HG03575 (cell line): Measurements from ENCODE around the gene RB1.
"Not testable (repeated sequence)": the region's sequence is repeated elsewhere in the genome, so short reads cannot be mapped to it uniquely, and the experiment has no call there.

Experiments
- ATAC-seq: cut with Tn5 transposase; IDR thresholded peaks from one replicate; pipeline ENCODE4 v1.9.1; 2021; ENCODE audit not compliant: unreplicated experiment, insufficient number of reproducible peaks, low FRiP score; ENCODE audit errors: extremely low read depth

Gene RB1

DNA sequence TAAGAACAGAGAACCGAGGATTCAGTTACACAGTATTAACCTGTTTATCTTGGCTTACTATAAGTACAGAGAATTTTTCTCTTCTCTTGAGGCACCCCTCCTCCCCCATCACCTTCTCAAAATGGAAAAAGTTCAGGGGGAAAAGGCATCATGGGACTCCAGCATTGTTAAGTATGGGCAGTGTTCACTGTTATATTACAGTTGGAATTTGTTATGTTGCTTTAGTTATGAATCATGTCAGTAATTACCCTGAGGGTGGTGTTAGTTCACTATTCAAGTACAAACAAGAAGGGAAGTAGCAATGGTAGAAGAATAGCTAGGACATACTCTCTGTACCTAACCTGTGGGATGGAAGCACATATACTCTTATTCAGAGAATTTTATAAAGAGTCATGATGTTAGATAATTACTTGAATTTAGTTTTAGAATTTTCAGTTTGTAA, 97.3 kb downstream of the RB1 start:
- ATAC-seq = no peak

GRCh38 chr13:48401480-48401879, 97.9 kb downstream of the RB1 start:
- no peak for ATAC-seq

DNA sequence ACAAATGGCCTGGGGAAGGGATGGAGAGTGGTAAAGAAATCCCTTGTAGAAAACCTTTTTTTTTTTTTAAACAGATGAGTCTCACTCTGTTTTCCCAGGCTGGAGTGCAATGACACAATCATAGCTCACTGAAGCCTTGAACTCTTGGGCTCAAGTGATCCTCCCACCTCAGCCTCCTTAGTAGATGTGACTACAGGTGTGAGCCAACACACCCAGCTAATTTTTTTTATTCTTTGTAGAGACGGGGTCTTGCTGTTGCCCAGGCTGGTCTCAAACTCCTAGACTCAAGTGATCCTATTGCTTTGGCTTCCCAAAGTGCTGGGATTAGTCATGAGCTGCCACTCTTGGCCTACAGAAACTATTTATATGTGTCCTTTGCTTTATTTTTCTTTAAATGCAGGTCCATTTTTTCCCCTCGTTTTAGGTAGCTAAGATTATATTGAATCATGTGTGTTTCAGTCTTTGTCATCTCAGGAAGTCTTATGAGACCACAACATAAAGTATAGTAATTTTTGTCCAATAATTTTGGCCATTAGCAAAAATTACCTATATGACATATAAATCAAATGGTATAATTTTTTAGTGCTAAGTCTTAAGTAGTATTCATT, 98.9 kb downstream of the RB1 start:
- ATAC-seq = no peak

- no peak for ATAC-seq
These were observed 99.6 kb downstream of the RB1 start for GRCh38 chr13:48403151-48403631.

DNA sequence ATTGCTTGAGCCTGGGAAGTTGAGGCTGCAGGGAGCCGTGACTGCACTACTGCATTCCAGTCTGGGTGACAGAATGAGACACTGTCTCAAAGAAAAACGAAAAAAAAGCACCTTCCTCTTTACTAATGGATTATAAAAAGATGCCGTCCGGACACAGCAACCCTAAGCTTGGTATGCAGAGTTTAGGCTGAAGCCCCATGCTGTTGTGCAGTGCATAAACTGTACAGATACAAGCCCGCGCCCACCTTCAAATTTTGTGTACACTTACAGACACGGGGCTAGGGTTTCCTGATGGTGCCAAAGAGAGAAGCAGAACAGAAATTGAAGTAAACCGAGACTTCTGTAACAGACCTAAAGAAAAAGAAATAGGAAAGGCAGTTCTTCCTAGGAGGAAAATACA, 100.4 kb downstream of the RB1 start:
- ATAC-seq = no peak

DNA sequence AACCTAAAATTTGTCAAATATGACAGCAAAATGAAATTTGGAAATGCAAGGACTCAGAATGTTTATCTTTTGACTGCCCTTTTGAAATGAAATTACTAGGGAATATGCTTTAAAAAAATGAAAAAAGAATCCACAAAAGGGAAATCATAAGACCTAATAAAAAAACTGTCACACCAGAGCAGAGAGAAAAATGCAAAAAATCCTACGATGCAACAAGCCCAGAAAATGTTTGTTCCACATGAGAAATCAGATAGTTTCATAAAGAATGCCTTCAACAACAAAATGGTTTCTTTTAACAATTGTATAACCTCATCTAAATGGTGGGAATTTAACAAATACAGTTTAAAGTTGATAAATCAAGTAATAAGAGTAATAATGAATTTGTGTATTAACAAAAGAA, 101.4 kb downstream of the RB1 start:
- ATAC-seq = no peak

GRCh38 chr13:48405875-48406274, 102.3 kb downstream of the RB1 start:
- ATAC-seq = no peak

DNA sequence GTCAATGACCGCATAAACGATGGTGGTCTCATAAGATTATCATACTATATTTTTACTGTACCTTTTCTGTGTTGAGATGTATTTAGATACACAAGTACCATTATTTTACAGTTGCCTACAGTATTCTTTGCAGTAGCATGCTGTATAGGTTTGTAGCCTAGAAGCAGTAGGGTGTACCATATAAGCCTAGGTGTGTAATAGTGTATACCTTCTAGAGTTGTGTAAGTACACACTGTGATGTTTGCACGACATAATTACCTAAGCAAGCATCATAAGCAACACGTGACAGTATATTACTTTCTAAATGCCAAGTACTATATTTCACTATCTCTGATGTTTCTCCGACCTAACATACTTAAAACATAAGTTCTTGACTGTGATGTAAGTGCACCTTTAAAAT, 106.6 kb downstream of the RB1 start:
- no peak for ATAC-seq

DNA sequence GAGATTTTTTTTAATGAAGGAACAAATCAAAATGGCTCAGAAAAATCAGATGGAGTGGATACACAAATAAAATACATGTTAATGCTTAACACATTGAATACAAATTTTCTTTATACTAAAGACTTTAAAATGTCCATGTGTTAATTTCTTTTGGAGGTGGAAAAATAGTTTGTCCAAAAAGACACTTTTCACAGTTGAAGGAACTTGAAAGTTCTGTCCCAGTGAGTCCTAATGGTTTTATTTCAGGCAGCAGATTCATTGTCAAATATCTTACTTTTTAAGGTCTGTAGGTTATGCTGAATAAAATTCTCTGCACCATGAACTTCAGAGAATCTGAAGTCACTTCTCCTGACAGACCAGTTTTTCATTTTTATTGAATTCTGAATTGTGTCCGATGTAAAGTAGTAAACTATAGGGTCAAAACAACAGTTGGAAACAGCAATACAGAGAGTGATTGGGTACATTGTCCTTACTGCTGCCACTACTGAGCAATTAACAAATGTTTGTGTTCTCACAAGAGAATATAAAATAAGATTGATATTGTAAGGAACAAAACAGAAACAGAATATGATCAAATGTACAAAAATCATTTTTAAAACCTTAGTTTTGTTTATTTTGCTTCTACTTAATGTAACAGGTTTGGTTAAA, 107.7 kb downstream of the RB1 start:
- ATAC-seq = no peak

- no peak for ATAC-seq
These were observed 108.4 kb downstream of the RB1 start for GRCh38 chr13:48411841-48412531.

DNA sequence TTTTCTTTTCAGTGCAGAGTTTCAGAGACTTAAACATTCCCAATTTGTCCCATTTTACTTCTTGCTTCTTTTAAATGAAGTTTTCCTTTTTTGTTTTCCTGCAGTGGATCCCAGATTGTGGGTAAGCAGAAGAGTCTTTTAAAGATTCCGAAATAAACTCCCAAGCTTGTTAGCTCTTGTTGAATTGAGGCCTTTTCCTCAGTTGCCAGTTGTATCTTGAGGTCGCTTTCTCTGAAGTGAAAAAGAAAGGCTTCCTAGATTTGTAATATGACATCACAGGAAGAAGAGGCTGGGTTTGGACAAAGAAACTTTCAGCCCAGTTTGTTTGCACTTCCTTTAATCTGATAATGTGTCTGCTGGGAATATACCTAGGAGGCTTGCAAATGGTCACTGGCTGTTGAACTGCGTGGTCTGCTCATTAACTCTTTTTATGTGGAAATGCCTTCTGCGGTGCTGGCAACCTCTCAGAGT, 109.4 kb downstream of the RB1 start, which contains the start of gene LPAR6:
Gene LPAR6 (minus strand): TSS at position 233 of the 471 bp plus-strand sequence. CDS start 690 bp downstream, outside the sequence.
- no peak for ATAC-seq

- ATAC-seq = no peak
These were observed 111.0 kb downstream of the RB1 start for GRCh38 chr13:48414501-48414900.

- ATAC-seq = no peak
These were observed 112.0 kb downstream of the RB1 start for GRCh38 chr13:48415516-48415915.

DNA sequence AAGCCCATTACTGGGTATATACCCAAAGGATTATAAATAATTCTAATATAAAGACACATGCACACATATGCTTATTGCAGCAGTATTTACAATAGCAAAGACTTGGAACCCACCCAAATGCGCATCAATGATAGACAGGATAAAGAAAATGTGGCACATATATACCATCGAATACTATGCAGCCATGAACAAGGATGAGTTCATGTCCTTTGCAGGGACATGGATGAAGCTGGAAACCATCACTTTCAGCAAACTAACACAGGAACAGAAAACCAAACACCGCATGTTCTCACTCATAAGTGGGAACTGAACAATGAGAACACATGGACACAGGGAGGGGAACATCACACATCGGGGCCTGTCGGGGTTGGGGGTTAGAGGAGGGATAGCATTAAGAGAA, 118.5 kb downstream of the RB1 start:
- ATAC-seq = not testable (repeated sequence)

GRCh38 chr13:48424212-48424611, 120.7 kb downstream of the RB1 start:
- no peak for ATAC-seq

- no peak for ATAC-seq
These were observed 122.5 kb downstream of the RB1 start for GRCh38 chr13:48426052-48426451.

- ATAC-seq = not testable (repeated sequence)
These were observed 123.3 kb downstream of the RB1 start for GRCh38 chr13:48426755-48427298.

DNA sequence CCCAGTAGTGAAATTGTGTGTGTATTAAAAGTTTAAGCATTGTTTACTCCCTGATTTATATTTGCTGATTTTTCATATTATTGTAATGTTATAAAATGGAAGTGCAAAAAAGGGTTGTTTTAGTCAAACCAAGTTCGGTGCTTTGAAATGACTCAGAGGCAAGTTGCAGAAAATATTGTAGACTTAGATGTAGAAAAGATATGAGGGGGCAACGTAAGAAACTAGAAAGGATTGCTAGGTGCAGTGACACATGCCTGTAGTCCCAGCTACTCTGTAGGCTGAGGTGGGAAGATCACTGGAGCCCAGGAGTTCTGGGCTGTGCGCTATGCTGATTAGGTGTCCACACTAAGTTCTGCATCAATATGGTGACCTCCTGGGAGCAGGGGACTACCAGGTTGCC, 125.5 kb downstream of the RB1 start:
- no peak for ATAC-seq

DNA sequence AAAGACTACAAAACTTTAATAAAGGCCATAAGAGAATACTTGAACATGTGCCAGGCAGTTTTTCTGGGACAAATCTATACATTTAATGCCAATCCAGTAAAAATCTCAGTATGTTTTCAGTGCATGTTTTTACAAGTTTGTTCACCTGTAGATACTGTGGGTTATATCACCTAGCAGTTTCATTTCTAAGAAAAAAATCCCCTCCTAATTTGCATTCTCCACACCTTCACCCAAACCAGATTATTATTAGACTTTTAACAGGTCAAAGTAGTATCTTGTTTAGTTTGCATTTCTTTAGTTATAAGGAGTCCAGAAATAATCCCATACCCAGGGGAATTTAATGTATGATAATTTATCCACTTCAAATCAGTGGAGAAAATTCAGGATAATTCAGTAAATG, 126.3 kb downstream of the RB1 start:
- no peak for ATAC-seq

DNA sequence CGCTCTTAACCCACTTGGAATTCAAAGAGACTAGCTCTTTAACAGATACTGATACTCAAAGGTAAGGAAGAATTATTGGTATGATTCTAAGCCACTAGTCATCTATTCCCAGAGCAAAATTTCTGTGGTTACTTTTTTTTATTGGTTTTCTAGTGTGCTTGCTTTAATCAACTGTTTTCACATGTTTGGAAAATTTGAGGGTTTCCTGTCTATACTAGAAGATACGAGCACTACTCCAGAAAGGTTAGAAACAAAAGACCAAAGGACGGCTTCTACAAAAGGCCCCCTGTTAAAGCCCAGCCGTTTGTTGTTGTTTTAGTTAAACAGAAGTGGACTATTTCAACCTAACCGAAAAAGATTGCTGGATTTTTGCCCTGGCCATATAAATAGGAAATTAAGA, 127.9 kb downstream of the RB1 start:
- no peak for ATAC-seq
